HG03025 (cell line): Measurements from ENCODE around the gene ZBTB7C.

Source experiments
- ATAC-seq: cut with Tn5 transposase; IDR thresholded peaks from one replicate; pipeline ENCODE4 v1.9.1; 2021; ENCODE audit warnings: mild to moderate bottlenecking, moderate library complexity; ENCODE audit not compliant: unreplicated experiment, low FRiP score

Gene ZBTB7C

DNA sequence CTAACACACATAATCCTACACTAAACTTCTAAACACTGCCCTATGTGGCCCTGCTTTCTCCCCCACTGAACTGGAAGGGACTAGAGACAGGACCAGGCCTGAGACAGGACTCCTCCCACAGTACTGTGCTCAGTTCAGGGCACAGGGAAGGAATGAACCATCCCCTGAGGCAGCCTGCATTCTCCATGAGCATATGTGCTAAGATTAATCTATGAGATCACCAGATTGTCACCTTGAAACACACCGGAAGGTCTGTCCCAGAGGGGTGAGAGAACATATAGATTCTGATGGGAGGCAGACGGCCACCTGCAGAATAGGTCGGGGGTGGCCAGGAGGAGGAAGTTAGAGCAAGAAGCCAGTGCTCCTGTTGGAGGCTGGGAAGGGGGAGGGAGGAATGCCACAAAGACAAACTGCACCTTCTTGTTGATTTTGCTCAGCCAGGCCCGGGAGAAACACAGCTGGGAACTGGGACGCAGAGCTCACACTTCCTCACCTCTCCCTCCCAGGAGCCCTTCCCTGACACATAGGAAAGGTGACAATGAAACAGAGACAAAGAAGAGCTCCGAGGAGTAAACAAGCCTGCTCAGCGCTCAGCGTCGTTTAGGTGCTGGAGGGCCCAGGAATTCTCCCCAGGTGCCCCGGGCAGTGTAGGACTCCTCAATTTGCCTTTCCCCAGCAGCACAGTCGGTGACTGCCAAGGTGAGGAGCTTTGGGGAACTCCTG lies 52.1 kb downstream of the ZBTB7C start:
- no peak for ATAC-seq

GRCh38 chr18:48356151-48356745 lies 52.9 kb downstream of the ZBTB7C start:
- no peak for ATAC-seq

DNA sequence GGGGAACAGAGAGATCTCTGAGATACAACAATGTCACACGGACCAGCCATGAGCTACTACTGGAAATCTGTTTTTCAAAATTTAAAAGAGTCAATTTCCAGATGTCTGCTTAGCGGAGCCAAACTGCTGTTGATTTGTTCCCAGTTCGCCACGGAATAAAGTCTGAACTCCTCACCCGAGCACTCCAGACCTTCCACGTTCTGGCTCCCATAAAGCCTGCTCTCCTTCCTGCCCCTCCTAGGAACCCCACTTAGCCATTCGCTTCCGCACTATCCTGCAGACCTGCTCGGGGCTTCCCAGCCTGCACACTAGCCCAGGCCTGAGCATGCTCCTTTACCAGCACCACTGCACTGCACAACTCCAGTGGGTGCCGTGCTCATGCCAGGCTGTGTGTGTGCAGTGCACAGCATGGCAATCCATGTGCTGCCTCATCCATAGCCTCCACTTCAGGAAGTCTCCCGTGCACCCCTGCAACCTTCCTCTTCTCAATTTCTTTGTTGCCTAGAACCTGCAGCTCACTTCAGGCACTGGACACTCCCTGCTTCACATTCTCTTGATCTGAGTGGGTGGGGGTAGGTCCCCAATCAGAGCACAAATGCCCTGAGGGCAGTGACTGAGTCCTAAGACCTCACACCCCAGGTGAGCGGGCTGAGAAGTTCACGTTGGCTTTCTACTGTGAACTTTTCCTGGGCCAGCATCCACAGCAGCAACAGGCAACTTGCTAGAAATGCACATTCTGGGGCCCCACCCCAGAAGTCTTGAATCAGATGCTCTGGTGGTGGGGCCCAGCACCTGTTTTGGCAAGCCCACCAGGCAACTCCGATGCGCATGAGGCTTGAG lies 53.7 kb downstream of the ZBTB7C start:
- no peak for ATAC-seq

- ATAC-seq, result no peak
Observed at GRCh38 chr18:48354746-48355260, 54.4 kb downstream of the ZBTB7C start.

DNA sequence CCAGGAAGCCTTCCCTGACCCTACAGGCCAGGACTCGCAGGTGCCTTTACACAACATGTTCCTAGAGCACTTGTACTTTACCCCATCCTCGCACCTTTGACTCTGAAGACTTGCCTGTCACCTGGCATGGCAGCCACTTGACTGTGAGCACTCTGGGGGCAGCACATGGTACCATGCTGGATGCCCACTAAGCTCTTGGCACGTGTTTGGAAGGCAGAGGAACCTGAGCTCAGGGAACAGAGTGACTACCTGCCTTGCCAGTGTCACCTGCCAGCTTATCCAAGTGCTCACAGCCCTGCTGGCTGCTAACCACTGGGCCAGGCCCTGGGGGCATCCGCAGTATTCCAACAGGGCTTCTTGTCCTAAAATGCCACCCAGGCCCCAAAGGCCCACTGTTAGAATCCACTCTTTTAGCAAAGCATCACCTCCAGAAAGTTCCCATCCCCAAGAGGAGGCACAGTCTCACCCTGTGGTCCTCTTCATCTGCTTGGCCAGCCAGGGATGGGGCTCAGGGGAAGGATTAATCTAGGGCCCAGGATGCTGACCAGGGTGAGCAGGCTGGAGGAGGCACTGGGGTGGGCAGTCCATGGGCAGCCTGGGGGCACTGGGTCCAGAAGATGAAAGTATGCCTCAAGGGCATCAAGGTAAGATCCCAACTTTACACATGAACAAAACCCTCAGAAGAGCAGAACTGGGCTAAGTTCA lies 57.0 kb downstream of the ZBTB7C start:
- ATAC-seq, result no peak

- ATAC-seq, result no peak
Observed at GRCh38 chr18:48351216-48352050, 57.8 kb downstream of the ZBTB7C start.

DNA sequence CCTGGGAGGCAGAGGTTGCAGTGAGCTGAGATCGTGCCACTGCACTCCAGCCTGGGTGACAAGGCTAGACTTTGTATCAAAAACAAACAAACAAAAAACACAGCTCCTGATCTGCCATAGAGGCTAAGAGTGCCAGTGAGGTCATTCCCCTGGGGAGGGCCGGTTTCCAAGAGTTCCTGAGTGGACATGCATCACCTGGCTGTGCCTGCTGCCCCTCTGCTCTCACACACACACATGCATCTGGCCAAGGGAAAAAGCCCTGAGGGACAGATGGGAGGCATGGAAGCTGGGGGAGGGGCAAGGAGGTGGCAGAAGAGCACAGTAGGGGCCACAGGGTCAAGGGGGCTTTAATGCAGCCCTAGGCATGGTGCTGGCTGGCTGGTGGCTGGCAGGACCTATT lies 60.4 kb downstream of the ZBTB7C start:
- ATAC-seq, result no peak

DNA sequence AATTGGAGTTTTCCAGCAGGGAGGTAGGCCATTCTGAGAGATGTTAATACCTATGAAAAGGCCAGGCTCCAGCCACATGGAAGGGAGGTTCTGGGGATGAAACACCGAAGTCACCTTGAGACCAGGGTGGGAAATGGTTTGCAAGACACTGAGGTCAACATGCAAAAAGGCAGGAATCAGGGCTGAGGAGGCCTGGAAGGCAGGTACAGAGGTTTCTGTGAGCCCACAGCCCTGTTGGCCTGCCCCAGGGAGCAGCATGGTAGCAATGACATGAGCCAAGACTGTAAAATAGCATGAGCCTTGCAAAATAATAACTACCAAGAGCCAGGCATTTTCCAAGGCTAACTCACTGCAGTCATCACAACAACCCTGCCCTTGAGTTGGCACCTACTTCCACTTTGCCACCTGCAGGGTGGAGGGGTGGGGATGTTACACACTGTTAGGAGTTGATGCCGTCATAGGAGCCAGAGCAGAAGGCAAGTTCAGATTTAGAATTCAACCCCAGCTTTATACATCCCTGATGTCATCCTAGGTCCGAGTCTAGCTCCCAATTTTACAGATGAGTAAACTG lies 61.3 kb downstream of the ZBTB7C start:
- no peak for ATAC-seq

DNA sequence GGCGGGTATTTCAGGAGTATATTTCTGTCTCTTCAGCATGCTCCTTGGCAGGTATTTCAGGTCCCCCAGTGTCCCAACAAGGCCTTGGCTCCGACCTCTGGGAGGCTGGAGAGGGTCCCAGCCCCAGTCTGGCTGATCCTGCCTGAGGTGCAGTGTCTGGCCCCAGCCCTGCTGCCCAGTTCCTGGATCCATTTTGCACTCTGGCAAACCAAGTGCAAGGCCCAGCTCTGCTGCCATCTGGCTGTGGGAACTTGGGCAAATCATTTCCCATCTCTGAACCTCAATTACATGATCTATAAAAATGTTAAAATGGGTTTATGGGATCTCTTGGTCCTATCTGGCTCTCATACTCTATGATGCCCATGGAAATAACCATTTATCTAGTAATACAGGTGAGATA lies 63.6 kb downstream of the ZBTB7C start:
- no peak for ATAC-seq

GRCh38 chr18:48342581-48342980 lies 66.6 kb downstream of the ZBTB7C start:
- no peak for ATAC-seq

DNA sequence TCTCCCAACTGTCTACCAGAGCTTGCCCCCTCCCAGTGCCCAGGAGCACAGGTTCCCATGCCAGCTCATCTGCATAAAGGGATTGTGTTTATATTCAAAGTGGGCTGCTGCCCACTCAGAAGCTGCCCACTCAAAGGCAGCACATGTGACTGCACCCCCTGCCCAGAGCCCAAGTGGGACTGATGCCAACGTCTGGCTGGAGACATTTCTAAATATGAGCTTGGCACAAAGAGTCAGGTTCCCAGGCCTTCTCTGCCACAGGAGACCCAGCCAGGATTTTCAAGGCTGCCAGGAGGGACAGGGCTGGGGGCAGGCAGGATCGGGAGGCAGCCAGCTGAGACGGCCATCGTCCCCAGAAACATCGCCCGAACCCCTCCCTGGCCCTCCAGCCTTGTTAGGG lies 67.1 kb downstream of the ZBTB7C start:
- ATAC-seq, result no peak

GRCh38 chr18:48340560-48340959 lies 68.6 kb downstream of the ZBTB7C start:
- no peak for ATAC-seq

DNA sequence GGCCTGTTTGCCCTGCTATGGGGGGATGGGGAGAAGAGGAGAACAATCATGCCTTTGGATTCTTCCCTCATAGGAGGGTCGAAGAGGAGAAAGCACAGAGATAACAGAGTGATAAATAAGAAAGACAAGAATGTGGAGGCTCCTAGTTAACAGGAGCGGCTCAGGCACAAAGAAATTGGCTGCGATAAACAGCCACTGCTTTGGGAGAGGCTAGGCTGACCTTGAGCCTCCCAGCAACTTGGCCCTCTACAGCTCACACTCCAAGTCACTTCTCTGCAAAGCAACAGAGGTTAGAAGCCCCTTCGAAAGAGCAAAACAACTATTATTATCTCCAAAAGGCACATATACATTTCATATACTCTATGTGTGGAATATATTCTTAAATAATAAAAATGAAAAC lies 69.5 kb downstream of the ZBTB7C start:
- no peak for ATAC-seq

DNA sequence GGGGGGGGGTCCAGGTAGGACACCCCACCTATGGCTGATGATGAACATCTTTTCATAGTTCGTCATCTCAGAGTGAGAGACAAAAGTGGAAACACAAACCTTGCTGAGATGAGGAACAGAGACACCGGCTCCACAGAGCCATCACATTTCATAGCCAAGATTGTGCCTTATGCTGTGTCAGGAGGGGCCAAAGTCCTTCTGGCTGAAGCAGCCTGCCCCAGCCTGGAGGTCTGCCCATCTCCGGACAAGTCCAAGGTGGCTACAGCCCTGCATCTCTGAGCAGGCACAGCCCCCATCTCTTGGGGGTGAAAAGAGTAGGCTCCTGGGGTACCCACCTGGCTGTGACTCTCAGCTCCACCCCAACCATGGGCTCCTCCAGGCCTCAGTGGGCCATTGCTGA lies 70.3 kb downstream of the ZBTB7C start:
- no peak for ATAC-seq

GRCh38 chr18:48337053-48337452 lies 72.1 kb downstream of the ZBTB7C start:
- no peak for ATAC-seq

DNA sequence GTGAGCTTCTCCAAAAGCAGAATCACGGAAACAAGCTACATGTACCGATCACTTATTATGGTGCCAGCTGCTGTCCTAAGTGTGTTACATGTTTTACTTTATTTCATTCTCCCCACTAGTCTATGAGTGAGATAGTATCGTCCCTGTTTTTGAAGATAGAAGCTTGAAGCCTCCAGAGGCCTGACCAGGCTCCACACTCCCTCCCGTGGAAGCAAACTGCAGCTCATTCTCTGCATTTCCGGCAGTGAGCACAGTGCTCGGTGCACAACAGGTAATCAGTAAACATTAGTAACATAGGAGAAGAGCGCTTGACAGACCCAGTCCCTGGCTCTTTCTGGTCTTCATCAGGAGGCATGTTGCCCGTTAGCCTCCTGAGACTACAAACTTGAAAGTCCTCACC lies 72.9 kb downstream of the ZBTB7C start:
- no peak for ATAC-seq

DNA sequence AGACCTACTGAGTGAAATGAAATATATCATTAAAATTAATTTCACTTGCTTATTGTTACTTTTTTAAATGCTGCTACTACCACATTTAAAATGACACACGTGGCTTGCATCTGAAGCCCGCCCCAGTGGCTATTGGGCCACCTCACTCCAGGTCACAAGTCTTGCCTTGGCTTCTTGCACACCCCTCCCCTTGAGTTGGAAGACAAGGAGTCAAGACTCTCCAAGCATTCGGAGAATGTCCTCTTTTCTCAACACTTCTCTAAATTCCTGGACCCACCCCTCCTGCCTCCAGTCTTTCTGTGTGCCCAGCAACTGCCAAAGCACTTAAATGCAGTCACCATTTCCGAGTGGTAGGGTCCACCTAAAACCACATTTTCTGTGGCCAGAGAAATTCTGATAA lies 73.4 kb downstream of the ZBTB7C start:
- no peak for ATAC-seq

GRCh38 chr18:48334845-48335244 lies 74.3 kb downstream of the ZBTB7C start:
- no peak for ATAC-seq

GRCh38 chr18:48333563-48333962 lies 75.6 kb downstream of the ZBTB7C start:
- no peak for ATAC-seq
